ENCODE results near the gene CCR3. TPM values are rescaled to one million over a fixed set of nuclear protein-coding genes. Genes with fewer than 3 reads are reported as not detected.

The CCR3 gene
- total RNA-seq, 4 donors from 2014 or later: not detected

DNA sequence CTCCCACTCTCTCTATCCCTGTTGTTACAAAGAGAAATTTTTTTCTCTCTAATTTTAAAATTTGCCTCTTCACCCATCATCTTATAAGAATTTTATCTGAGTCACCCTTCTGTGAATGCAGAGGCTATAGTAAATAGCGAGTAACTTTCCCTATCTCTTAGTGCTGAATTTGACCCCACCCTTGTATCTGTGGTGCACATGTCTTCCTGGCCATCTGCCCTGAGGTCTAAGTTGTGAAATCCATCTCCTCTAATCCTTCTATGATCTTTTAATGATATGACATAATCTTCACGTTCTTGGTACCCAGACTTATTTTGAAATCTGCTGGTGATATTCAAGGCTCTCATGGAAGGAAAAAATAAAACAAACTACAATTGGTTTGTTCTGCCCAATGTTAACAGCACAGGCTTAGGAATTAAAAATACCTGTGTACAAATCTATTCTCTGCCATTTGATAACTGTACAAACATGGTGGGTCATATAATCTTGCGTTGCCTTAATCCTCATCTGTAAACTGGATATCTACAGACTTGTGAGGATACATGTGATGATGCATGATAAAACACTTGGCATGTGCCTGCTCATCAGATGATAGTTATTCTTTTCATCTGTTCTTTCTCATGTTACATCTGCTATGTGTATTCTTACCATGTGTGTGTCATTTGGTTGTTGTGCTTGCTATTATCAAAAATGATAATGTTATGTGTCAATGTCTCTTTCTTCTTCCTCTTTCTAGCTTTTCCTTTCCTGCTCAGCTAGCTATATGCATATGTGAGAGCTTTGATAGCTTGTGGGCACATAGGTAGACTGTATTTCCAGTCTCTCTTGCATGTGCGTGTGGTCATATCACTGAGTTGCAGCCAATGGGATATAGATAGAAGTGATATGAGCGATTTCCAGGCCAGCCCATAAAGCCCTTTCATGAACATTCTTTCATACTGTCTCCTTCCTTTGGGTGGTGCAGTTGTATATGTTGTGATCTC is 13.7 kb upstream of the CCR3 start:
- Histone ChIP-seq H3K4me1 (no peaks in the 10 kb centered on the region), H3K4me3 (no peak overlapping the region), H3K9me3 (peaks cover 0 to 12% (median 0%) of the 10 kb centered on the region in 3 donors), H3K27ac (no peak overlapping the region), H3K27me3 (no peaks in the 10 kb centered on the region), H3K36me3 (no peaks in the 10 kb centered on the region)
- TF ChIP-seq EP300 (IDR thresholded peaks at IDR 0.05) (no peak), POLR2AphosphoS5 (IDR thresholded peaks at IDR 0.05) (peak; percentile 29)
- WGBS, 2 donors (ENCODE audit: low coverage in 1 of 2): 52 to 70% methylated on average over 4 to 5 of the region's 5 CpGs
- ATAC-seq: peak; percentile 86

DNA sequence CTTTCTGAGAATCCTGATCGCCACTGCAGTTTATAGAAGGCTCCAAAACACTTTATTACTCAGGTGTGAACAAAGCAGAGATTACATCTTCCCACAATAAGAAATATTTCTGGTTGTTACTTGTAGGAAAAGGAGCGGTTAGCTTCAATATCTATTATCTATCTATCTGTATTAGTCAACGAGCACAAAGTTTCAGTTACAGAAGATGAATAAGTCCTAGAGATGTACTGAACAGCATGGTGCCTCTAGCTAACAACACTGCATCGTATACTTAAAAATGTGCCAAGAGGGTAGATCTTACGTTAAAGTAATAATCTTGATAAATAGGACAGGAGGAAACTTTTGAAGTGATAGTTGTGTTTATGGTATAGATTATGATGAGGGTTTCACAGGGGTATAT is 10.9 kb upstream of the CCR3 start:
- no peak for TF ChIP-seq EP300 (IDR thresholded peaks at IDR 0.05)
- TF ChIP-seq, protein P1, sequence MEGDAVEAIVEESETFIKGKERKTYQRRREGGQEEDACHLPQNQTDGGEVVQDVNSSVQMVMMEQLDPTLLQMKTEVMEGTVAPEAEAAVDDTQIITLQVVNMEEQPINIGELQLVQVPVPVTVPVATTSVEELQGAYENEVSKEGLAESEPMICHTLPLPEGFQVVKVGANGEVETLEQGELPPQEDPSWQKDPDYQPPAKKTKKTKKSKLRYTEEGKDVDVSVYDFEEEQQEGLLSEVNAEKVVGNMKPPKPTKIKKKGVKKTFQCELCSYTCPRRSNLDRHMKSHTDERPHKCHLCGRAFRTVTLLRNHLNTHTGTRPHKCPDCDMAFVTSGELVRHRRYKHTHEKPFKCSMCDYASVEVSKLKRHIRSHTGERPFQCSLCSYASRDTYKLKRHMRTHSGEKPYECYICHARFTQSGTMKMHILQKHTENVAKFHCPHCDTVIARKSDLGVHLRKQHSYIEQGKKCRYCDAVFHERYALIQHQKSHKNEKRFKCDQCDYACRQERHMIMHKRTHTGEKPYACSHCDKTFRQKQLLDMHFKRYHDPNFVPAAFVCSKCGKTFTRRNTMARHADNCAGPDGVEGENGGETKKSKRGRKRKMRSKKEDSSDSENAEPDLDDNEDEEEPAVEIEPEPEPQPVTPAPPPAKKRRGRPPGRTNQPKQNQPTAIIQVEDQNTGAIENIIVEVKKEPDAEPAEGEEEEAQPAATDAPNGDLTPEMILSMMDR (IDR thresholded peaks at IDR 0.05): no peak
- TF ChIP-seq POLR2AphosphoS5 (IDR thresholded peaks at IDR 0.05): no peak
- TF ChIP-seq POLR2A (IDR thresholded peaks at IDR 0.05): no peak
- no peak overlapping the region for H3K4me3 ChIP-seq
- peaks cover 0 to 7% (median 0%) of the 10 kb centered on the region in 3 donors for H3K9me3 ChIP-seq
- H3K4me1 ChIP-seq: no peaks in the 10 kb centered on the region
- 82% methylated on average over 5 of the region's 5 CpGs for WGBS, 2 donors (ENCODE audit: low coverage in 1 of 2)
- H3K27ac ChIP-seq: no peak overlapping the region
- no peaks in the 10 kb centered on the region for H3K27me3 ChIP-seq
- ATAC-seq: no peak
- no peaks in the 10 kb centered on the region for H3K36me3 ChIP-seq

DNA sequence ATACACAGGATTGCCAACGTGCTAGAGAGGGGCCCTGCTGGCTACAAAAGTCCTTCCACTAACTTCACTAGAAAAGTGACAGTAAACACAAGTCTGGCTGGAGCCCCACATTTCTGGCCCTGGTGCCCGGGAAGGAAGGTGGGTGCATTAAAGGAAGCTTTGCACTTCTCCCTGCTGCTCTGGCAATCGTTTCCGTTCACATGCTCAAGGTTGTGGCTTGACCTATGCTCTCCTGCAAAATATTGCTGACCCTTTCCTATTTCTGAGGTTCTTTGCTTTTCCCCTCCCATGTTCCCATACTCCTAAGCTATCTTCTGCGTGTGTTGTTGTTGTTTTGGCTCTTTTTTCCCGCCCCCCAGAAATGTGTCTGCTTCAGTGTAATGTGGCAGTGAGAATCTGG is 9.1 kb upstream of the CCR3 start:
- Histone ChIP-seq H3K9me3 (no peaks in the 10 kb centered on the region), H3K27ac (no peak overlapping the region), H3K4me3 (no peak overlapping the region), H3K27me3 (no peaks in the 10 kb centered on the region), H3K36me3 (no peaks in the 10 kb centered on the region), H3K4me1 (no peaks in the 10 kb centered on the region)
- ATAC-seq: no peak
- 55 to 64% methylated on average over 5 of the region's 6 CpGs for WGBS, 2 donors (ENCODE audit: low coverage in 1 of 2)
- TF ChIP-seq EP300 (IDR thresholded peaks at IDR 0.05) (no peak), POLR2AphosphoS5 (IDR thresholded peaks at IDR 0.05) (no peak), POLR2A (IDR thresholded peaks at IDR 0.05) (no peak)
- TF ChIP-seq, protein P1 (IDR thresholded peaks at IDR 0.05): no peak

GRCh38 chr3:46235425-46235824 is 6.8 kb upstream of the CCR3 start:
- Histone ChIP-seq H3K9me3 (no peaks in the 10 kb centered on the region), H3K36me3 (no peaks in the 10 kb centered on the region), H3K4me3 (no peak overlapping the region), H3K27me3 (no peaks in the 10 kb centered on the region), H3K27ac (no peak overlapping the region), H3K4me1 (no peaks in the 10 kb centered on the region)
- ATAC-seq: no peak
- WGBS, 2 donors (ENCODE audit: low coverage in 1 of 2): 66 to 86% methylated on average over 2 of the region's 2 CpGs
- no peak for TF ChIP-seq POLR2A (IDR thresholded peaks at IDR 0.05)
- no peak for TF ChIP-seq POLR2AphosphoS5 (IDR thresholded peaks at IDR 0.05)
- TF ChIP-seq, protein P1 (IDR thresholded peaks at IDR 0.05): no peak
- no peak for TF ChIP-seq EP300 (IDR thresholded peaks at IDR 0.05)

DNA sequence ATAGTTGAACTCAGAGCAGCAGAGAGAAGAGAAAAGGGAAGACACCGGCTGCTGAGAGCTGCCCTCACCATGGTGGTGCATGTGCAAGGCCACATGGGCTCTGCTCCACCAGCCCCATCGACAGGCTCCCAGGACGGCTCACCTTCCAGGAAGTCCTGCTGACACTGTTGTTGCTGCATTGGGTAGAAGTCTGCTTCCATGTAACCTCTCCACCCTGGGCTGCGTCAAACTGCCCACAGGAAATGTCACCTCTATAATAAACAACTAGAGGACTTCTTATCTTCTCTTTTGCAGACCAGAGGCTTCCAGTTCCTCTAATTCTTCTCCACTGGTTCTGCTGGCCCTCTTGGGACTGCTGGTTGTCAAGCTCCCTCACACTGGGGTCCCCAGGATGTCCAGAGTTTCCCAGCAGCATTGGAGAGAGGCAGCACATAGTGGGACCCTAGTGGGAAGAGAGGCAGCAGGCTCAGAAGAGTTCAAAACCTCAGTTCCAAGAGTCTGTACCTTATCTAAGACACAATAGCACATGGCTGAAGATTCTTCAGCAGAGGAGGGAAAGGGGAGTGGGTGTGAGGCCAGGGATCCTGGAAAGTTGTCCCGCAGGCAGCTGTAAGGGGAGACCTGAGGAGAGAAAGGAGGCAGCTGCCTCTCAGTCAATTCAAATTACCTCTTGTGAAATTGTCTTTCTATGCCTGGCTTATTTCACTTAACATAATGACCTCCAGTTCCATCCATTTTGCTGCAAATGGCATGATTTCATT is 5.8 kb upstream of the CCR3 start:
- no peaks in the 10 kb centered on the region for H3K4me1 ChIP-seq
- TF ChIP-seq POLR2AphosphoS5 (IDR thresholded peaks at IDR 0.05): no peak
- TF ChIP-seq, protein P1 (IDR thresholded peaks at IDR 0.05): no peak
- no peak for TF ChIP-seq EP300 (IDR thresholded peaks at IDR 0.05)
- TF ChIP-seq POLR2A (IDR thresholded peaks at IDR 0.05): no peak
- H3K36me3 ChIP-seq: no peaks in the 10 kb centered on the region
- no peak for ATAC-seq
- WGBS, 2 donors (ENCODE audit: low coverage in 1 of 2): 63 to 100% methylated on average over 2 of the region's 5 CpGs
- H3K27ac ChIP-seq: no peak overlapping the region
- no peaks in the 10 kb centered on the region for H3K9me3 ChIP-seq
- H3K4me3 ChIP-seq: no peak overlapping the region
- H3K27me3 ChIP-seq: no peaks in the 10 kb centered on the region

Measured in gastroesophageal sphincter (tissue), 4 donors.